Activated CD4-positive, alpha-beta memory T cell treated with anti-CD3 and anti-CD28 coated beads, Interleukin-2, amount 10 ng/mL, durations not matched to agents 7 days and 5 days (primary cell): ENCODE results near the gene MPV17L2. TPM values are rescaled to one million over a fixed set of nuclear protein-coding genes. Genes with fewer than 3 reads are reported as not detected.
A peak's percentile ranks its signal among the peaks of the same experiment; 100 is the strongest.

Source experiments
- CTCF ChIA-PET: fragments of 350-600 bp; sonication (Branson Sonifier 250); formaldehyde crosslinking; loops from one replicate; lab custom pipeline; 2021; ENCODE audit warnings: antibody characterized with exemption, inconsistent platforms; lab: Charles Lee
- POLR2A ChIA-PET: fragments of 350-600 bp; sonication (Branson Sonifier 250); formaldehyde crosslinking; loops from one replicate; lab custom pipeline; 2021; ENCODE audit warnings: antibody characterized with exemption; lab: Charles Lee
- DNase-seq: peaks from one replicate; pipeline ENCODE4 v3.0.0-alpha.2; 2020
- H3K27ac Mint-ChIP-seq: one replicate; pipeline ENCODE4 v1.8.0; 2021; ENCODE audit warnings: mild to moderate bottlenecking, mixed read lengths
- H3K27me3 Mint-ChIP-seq: one replicate; pipeline ENCODE4 v1.8.0; 2021; ENCODE audit warnings: mixed read lengths
- H3K36me3 Mint-ChIP-seq: one replicate; pipeline ENCODE4 v1.8.0; 2021; ENCODE audit warnings: low read depth, mixed read lengths
- H3K4me1 Mint-ChIP-seq: one replicate; pipeline ENCODE4 v1.8.0; 2021; ENCODE audit warnings: mixed read lengths
- H3K4me3 Mint-ChIP-seq: one replicate; pipeline ENCODE4 v1.8.0; 2021; ENCODE audit warnings: mild to moderate bottlenecking, mixed read lengths
- H3K9me3 Mint-ChIP-seq: one replicate; pipeline ENCODE4 v1.8.0; 2021; ENCODE audit warnings: mixed read lengths
- total RNA-seq, 2 experiments: library from RNA; stranded (reverse); gene quantifications; one replicate each; pipeline ENCODE4 v1.2.3, GENCODE V29; 2021

Gene MPV17L2
- total RNA-seq = 1 to 10 TPM; 6.2 to 6.3 TPM

DNA sequence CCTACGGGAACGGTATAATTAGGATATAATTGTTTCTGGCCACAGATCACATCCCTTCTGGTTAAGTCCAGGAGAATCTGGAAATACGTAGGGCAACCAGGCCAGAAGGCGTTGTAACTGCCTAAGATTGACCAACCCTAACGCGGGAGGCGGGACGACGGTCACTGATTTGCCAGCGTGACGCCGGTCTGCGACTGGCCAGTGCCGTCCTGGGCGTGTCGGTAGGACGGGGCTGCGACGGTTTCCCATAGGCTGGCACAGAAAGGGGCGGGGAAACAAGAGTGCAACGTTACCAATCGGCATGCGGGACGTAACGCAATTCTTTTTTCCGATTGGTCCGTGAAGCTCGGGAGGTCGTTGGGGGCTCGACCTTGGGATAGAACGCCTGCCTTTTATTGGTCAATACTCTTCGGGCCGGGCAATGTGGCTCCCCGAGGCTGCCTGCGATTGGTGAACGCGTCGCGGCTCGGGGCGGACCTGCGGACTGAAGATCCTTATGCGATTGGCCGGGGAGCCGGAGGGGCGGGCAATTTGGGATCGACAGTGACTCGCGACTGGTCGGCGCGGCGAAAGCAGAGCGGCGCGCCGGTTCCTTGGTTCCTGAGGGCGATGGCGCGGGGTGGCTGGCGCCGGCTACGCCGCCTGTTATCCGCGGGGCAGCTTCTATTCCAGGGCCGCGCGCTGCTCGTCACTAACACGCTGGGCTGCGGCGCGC is at the start of gene MPV17L2:
TSS of gene MPV17L2 (plus strand) at position 546 of the 715 bp plus-strand sequence. CDS start at position 610, 64 bp downstream.
- H3K4me1 Mint-ChIP-seq = peaks cover 23% of the 10 kb centered on the region
- H3K4me3 Mint-ChIP-seq = peak within 1 kb of the TSS; percentile 74
- CTCF ChIA-PET = interaction anchor here (0.5 to 3.2 kb wide), 22 partner anchors 9 to 226 kb away, joined by 3 to 21 read pairs (median 5); partner anchors contain the start of genes IFI30, JUND, LSM4 and RAB3A
- no peaks in the 10 kb centered on the region for H3K9me3 Mint-ChIP-seq
- POLR2A ChIA-PET = interaction anchor here (0.7 to 3.7 kb wide), 14 partner anchors 12 to 351 kb away, joined by 3 to 32 read pairs (median 3); partner anchors contain the start of genes FKBP8, JUND, LSM4 and PIK3R2
- peak within 1 kb of the TSS; percentile 85 for H3K27ac Mint-ChIP-seq
- no peaks in the 10 kb centered on the region for H3K36me3 Mint-ChIP-seq
- H3K27me3 Mint-ChIP-seq = no peaks in the 10 kb centered on the region
- peak; percentile 99 for DNase-seq

DNA sequence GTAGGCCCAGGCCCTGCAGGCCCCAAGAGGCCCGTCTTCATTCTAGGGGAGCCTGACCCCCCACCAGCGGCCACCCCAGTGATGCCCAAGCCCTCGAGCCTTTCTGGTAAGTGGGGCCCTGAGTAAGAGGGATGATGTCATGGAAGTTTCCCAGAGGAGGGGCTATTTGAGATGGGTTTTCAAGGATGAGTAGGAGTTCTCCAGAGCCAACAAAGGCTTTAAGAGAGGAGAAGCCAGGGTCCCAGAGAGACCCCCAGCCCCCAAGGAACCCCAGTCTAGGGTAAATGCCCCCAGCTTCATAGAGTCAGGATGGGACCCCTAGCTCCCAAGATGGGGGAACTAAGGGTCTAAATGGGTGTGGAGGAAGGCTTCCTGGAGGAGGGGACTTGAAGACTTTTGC is 49.1 kb upstream of the MPV17L2 start:
- Mint-ChIP-seq H3K9me3 (no peaks in the 10 kb centered on the region), H3K36me3 (peaks cover 49% of the 10 kb centered on the region), H3K27ac (no peak overlapping the region), H3K27me3 (no peaks in the 10 kb centered on the region), H3K4me1 (peaks cover 8% of the 10 kb centered on the region), H3K4me3 (no peak overlapping the region)
- POLR2A ChIA-PET = interaction anchor here (1.3 kb wide), 1 partner anchor 15 kb away, joined by 4 read pairs; no protein-coding TSS in a partner anchor
- no peak for DNase-seq
- CTCF ChIA-PET = no interaction called here

DNA sequence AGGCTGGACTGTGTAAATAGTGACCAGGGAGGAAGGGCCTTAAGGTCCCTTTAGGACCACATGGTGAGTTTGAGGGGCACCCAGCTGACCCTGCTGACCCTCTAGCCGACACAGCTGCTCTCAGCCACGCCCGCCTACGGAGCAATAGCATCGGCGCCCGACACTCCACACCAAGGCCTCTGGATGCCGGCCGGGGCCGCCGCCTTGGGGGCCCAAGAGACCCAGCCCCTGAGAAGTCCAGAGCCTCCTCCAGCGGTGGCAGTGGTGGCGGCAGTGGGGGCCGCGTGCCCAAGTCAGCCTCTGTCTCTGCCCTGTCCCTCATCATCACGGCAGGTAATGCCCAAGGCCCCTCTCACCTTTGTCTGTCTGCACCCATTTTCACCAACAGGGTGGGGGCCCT is 48.7 kb upstream of the MPV17L2 start:
- Mint-ChIP-seq H3K27me3 (no peaks in the 10 kb centered on the region), H3K9me3 (no peaks in the 10 kb centered on the region), H3K27ac (no peak overlapping the region), H3K4me1 (peaks cover 9% of the 10 kb centered on the region), H3K36me3 (peaks cover 48% of the 10 kb centered on the region), H3K4me3 (no peak overlapping the region)
- CTCF ChIA-PET = no interaction called here
- POLR2A ChIA-PET = interaction anchor here (1.3 kb wide), 1 partner anchor 16 kb away, joined by 4 read pairs; no protein-coding TSS in a partner anchor
- no peak for DNase-seq

DNA sequence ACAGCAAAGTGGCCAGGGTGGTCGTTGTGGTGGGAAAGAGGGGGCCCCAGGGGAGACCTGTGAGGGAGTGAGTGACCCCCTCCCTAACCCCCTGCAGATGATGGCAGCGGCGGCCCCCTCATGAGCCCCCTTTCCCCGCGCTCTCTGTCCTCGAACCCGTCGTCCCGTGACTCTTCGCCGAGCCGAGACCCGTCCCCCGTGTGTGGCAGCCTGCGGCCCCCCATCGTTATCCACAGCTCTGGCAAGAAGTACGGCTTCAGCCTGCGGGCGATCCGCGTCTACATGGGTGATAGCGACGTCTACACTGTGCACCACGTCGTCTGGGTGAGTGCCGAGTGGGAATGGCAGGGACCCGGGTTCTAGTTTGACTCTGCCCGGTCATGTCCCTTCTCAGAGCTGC is 48.1 kb upstream of the MPV17L2 start:
- no peaks in the 10 kb centered on the region for H3K9me3 Mint-ChIP-seq
- H3K36me3 Mint-ChIP-seq = peaks cover 48% of the 10 kb centered on the region
- no peak for DNase-seq
- ChIA-PET CTCF (interaction anchor here (1.1 kb wide), 1 partner anchor 32 kb away, joined by 4 read pairs; no protein-coding TSS in a partner anchor), POLR2A (interaction anchor here (1.2 kb wide), 1 partner anchor 9 kb away, joined by 3 read pairs; no protein-coding TSS in a partner anchor)
- H3K4me3 Mint-ChIP-seq = no peak overlapping the region
- no peak overlapping the region for H3K27ac Mint-ChIP-seq
- no peaks in the 10 kb centered on the region for H3K27me3 Mint-ChIP-seq
- peaks cover 12% of the 10 kb centered on the region for H3K4me1 Mint-ChIP-seq

DNA sequence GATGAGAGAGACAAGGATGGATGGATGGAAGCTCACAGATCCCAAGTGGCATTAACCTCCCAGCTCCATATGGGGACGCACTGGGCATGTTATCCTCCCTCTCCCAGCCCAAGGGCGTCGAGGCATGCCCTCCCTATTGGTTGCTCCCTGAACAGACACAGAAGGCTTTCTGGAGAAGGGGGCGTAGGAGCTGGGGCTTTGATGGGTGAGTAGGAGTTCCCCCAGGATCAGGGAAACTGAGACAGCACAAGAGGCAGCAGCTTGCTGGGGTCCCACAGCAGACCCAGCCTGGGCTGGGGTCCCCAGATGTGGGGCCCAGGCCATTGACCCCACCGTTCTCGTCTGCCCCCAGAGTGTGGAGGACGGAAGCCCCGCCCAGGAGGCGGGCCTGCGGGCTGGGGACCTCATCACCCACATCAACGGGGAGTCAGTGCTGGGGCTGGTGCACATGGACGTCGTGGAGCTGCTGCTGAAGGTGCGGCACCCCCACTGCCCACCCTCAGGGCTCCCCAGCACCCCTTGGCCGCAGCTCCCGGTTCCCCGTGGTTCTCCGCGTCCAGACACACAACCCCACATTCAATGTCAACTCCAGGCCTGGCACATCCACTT is 47.5 kb upstream of the MPV17L2 start:
- H3K4me1 Mint-ChIP-seq = peaks cover 14% of the 10 kb centered on the region
- CTCF ChIA-PET = interaction anchor here (0.6 to 1.1 kb wide), 2 partner anchors 32 to 155 kb away, joined by 3 to 4 read pairs; no protein-coding TSS in a partner anchor
- POLR2A ChIA-PET = interaction anchor here (1.2 kb wide), 1 partner anchor 9 kb away, joined by 3 read pairs; no protein-coding TSS in a partner anchor
- peaks cover 46% of the 10 kb centered on the region for H3K36me3 Mint-ChIP-seq
- H3K9me3 Mint-ChIP-seq = no peaks in the 10 kb centered on the region
- H3K27ac Mint-ChIP-seq = no peak overlapping the region
- no peak for DNase-seq
- no peaks in the 10 kb centered on the region for H3K27me3 Mint-ChIP-seq
- H3K4me3 Mint-ChIP-seq = no peak overlapping the region

DNA sequence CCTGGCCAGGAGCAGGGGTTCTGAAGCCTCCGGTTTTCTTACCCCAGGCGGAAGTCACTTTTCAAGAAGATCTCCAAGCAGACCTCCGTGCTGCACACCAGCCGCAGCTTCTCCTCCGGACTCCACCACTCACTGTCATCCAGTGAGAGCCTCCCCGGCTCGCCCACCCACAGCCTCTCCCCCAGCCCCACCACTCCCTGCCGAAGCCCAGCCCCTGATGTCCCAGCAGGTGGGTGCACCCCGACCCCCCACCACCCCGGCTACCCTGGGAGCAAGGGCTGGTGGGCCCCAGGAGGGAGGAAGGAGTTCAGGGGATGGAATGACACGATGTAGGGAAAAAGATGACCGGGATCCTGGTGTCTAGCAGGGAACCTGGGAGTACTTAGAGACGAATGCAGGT is 45.6 kb upstream of the MPV17L2 start:
- Mint-ChIP-seq H3K9me3 (no peaks in the 10 kb centered on the region), H3K36me3 (peaks cover 46% of the 10 kb centered on the region), H3K4me1 (peaks cover 32% of the 10 kb centered on the region), H3K27me3 (no peaks in the 10 kb centered on the region), H3K4me3 (no peak overlapping the region), H3K27ac (no peak overlapping the region)
- DNase-seq = no peak
- CTCF ChIA-PET = no interaction called here
- POLR2A ChIA-PET = no interaction called here

DNA sequence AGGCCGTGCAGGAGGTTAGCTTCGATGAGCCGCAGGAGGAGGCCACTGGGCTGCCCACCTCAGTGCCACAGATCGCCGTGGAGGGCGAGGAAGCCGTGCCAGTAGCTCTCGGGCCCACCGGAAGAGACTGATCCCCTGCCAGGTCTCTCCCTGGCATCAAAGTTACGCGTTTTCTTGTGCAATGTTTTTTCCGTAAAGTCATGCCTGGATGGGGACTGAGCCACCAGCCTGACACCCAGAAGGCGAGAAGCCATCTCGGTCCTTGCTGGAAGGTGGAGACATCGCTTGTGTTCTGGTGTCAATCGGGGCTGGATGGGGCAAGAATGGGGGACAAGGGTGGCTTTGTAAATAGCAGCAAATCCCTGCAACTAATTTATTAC is 43.4 kb upstream of the MPV17L2 start:
- H3K27me3 Mint-ChIP-seq = no peaks in the 10 kb centered on the region
- DNase-seq = no peak
- H3K36me3 Mint-ChIP-seq = peaks cover 34% of the 10 kb centered on the region
- ChIA-PET POLR2A (interaction anchor here (1.1 kb wide), 1 partner anchor 11 kb away, joined by 3 read pairs; no protein-coding TSS in a partner anchor), CTCF (no interaction called here)
- peaks cover 41% of the 10 kb centered on the region for H3K4me1 Mint-ChIP-seq
- no peak overlapping the region for H3K4me3 Mint-ChIP-seq
- no peaks in the 10 kb centered on the region for H3K9me3 Mint-ChIP-seq
- no peak overlapping the region for H3K27ac Mint-ChIP-seq

DNA sequence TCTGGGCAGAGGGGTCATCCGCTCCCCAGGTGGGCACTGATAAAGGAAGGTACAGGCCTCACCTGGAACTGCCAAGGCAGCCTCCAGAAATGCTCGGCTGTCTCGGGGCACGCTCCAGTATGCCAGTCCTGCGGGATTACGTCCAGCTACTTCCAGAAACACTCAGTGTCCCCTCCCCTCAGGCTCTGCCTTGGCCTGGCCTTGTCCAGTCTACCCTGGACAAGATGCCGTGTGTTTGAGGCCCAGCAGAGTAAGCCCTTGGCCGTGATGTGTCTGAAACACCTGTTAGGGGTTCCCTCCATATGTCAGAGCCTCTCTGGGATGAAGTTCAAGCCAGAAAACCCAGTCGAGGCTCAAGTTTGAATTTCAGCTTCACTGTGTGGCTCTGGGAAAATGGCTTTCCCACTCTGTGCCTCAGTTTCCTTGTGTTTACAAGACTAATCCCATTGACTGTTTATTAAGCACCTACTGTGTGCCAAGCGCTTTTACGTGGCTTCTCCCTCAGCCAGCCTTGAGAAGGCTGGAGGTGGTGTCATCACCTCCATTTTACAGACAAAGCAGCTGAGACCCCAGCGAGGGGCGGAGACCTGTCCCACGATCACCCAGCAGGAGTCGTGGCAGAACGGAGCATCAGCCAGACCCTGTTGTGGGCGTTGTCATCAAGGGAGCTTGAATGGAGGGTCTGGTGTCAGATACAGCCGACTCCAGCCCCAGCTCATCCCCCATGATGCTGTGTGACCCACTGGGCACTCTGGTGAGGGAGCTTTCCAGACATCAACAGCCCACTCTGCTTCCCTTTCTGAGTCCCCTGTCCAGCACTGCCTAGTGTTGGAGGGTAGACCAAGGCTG is 42.0 kb upstream of the MPV17L2 start:
- H3K9me3 Mint-ChIP-seq = no peaks in the 10 kb centered on the region
- POLR2A ChIA-PET = interaction anchor here (0.8 to 2.4 kb wide), 16 partner anchors 10 to 280 kb away, joined by 3 to 28 read pairs (median 4); partner anchors contain the start of genes IL12RB1 and JUND
- CTCF ChIA-PET = interaction anchor here (0.6 to 2.2 kb wide), 10 partner anchors 10 to 538 kb away, joined by 3 to 23 read pairs (median 5); no protein-coding TSS in a partner anchor

DNA sequence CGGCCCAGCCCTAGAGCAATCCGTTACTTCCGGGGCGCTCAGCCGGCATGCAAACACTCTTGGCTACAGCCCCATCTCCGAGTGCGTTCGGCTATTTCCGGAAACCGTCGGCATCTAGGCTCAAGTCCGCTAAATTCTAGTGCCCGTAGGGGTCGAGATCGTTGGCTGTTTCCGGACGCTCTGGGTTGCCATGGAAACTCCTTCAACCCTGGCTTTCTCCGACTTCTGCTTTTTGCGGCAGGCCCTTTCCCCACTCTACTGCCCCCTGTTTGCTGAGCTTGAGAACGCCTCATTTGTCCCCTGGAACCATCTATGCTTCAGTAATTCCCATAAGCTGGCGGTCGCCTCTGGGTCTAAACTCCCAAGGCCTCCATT is 40.6 kb upstream of the MPV17L2 start:
- ChIA-PET POLR2A (interaction anchor here (0.9 to 2.4 kb wide), 13 partner anchors 8 to 151 kb away, joined by 3 to 28 read pairs (median 4); partner anchors contain the start of genes IL12RB1, JUND, MPV17L2 and RAB3A), CTCF (interaction anchor here (0.7 to 2.2 kb wide), 15 partner anchors 9 to 219 kb away, joined by 3 to 23 read pairs (median 3); partner anchors contain the start of genes CCDC124, IL12RB1 and LSM4)
- Mint-ChIP-seq H3K36me3 (peaks cover 18% of the 10 kb centered on the region), H3K4me1 (peaks cover 43% of the 10 kb centered on the region), H3K27ac (peak overlapping the region; percentile 98), H3K27me3 (no peaks in the 10 kb centered on the region), H3K9me3 (no peaks in the 10 kb centered on the region), H3K4me3 (peak overlapping the region; percentile 77)
- peak; percentile 99 for DNase-seq

More for the DNA sequence above, 42.0 kb upstream of the MPV17L2 start:
- Mint-ChIP-seq H3K4me3 (peak overlapping the region; percentile 77), H3K27ac (peak overlapping the region; percentile 98), H3K36me3 (peaks cover 25% of the 10 kb centered on the region), H3K27me3 (no peaks in the 10 kb centered on the region), H3K4me1 (peaks cover 42% of the 10 kb centered on the region)
- no peak for DNase-seq

DNA sequence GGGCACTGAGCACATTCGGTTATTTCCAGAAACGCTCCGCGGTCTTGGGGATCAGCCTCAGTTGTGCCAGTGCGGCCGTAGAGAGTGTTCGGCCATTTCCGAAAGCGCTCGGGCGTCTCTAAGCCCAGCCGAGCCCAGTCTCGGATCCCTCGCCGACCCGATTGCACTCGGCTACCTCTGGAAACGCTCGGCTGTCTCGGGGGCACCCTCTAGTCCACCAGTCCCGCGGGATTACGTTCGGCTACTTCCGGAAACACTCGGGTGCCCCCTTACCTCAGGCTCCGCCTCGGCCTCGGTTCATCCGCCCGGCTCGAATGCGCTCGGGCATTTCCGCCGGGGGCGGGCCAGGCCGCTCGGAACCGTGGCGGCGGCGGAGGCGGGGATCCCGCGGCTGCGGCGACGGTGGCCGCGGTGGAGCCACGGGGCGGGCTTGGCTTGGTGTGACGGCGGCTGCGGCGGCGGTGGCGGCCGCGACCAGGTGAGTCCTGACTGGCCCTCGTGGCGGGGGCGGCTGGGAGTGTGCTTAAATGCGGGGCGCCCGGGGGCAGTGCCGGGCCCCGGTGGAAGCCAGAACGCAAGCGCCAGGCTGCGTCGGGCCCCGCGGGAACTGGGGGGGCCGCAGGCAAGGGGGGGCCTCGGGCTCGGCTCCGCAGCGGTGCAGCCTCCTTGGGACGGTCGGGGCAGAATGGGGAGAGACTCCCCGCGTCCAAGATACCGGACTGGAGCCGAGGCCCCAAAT is 40.0 kb upstream of the MPV17L2 start, which contains the start of gene PIK3R2:
TSS of gene PIK3R2 (plus strand) at position 347 of the 739 bp plus-strand sequence. CDS start 2,717 bp downstream, outside the sequence.
- H3K9me3 Mint-ChIP-seq = no peaks in the 10 kb centered on the region
- H3K36me3 Mint-ChIP-seq = peaks cover 15% of the 10 kb centered on the region
- POLR2A ChIA-PET = interaction anchor here (0.7 to 2.4 kb wide), 13 partner anchors 8 to 264 kb away, joined by 3 to 28 read pairs (median 3); partner anchors contain the start of genes IL12RB1, JUND, MPV17L2 and RAB3A
- peak within 1 kb of the TSS; percentile 98 for H3K27ac Mint-ChIP-seq
- H3K4me1 Mint-ChIP-seq = peaks cover 42% of the 10 kb centered on the region
- DNase-seq = peak; percentile 100
- H3K27me3 Mint-ChIP-seq = no peaks in the 10 kb centered on the region
- peak within 1 kb of the TSS; percentile 77 for H3K4me3 Mint-ChIP-seq
- CTCF ChIA-PET = interaction anchor here (0.7 to 2.2 kb wide), 11 partner anchors 9 to 220 kb away, joined by 3 to 23 read pairs (median 5); partner anchors contain the start of genes CCDC124, IL12RB1 and LSM4

DNA sequence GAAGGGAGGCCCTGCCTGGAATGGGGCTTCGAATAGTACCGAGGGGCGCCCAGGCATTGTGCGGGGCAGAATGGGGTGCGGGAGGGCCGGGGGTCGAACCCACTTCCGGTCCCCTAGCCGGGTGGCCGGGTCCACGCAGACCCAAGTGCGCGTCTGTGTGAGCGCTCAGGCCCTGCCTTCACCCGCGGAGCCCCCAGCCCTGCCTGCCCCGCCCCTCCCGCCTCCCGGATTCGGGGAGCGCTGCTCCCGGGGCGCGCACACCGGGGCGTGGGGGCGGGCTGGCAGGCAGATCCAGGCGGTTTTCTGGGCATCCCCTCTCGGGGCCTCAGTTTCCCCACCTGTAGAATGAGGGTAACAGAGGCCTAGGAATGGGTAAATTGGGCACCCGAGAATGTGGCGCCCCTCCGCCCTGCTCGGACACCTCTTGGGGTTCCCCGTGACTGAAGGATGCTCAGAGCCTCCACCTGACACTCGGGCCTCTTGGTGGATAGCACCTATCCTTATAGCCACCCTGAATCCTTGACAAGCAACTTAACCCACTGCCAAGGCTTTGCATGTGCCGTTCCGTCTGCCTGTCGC is 39.4 kb upstream of the MPV17L2 start:
- H3K9me3 Mint-ChIP-seq = no peaks in the 10 kb centered on the region
- DNase-seq = peak; percentile 42
- peak overlapping the region; percentile 69 for H3K27ac Mint-ChIP-seq
- ChIA-PET POLR2A (interaction anchor here (1.1 kb wide), 1 partner anchor 8 kb away, joined by 3 read pairs; no protein-coding TSS in a partner anchor), CTCF (no interaction called here)
- peaks cover 10% of the 10 kb centered on the region for H3K36me3 Mint-ChIP-seq
- peaks cover 39% of the 10 kb centered on the region for H3K4me1 Mint-ChIP-seq
- H3K4me3 Mint-ChIP-seq = peak overlapping the region; percentile 75
- H3K27me3 Mint-ChIP-seq = no peaks in the 10 kb centered on the region
